ENCODE results near the gene ARRDC2.
"Not testable (repeated sequence)": the region's sequence is repeated elsewhere in the genome, so short reads cannot be mapped to it uniquely, and the experiment has no call there.

Gene ARRDC2

DNA sequence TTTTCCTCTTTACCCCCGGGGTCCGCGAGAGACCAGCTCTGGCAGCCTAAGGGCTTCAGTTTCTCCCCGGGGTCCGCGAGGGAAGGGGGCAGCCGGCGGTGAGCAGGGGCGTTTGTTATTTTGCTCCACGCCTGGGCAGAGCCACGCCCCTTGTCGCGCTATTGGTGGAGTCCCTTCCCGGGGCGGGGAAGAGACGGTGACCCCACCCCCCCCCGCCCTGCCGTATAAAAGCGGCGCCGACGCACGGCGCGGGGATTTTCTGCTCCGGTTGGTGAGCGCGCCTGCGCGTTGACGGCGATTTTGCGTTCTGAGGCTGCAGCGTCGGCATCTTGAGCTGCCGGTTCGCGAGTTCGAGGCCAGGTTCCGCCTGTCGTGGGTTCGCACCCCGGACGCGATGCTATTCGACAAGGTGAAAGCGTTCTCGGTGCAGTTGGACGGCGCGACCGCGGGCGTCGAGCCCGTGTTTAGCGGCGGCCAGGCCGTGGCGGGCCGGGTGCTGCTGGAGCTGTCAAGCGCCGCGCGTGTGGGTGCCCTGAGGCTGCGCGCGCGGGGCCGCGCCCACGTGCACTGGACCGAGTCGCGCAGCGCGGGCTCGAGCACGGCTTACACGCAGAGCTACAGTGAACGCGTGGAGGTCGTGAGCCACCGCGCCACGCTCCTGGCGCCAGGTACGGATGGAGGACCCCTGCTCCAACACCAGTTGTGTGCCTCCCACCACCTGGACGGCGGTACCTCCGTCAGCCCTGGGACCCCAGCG lies at the start of gene ARRDC2:
TSS of gene ARRDC2 (plus strand) at position 254 of the 757 bp plus-strand sequence. CDS start at position 395, 141 bp downstream.
- DNase-seq (ENCODE audit: low read depth): peak; percentile 83

DNA sequence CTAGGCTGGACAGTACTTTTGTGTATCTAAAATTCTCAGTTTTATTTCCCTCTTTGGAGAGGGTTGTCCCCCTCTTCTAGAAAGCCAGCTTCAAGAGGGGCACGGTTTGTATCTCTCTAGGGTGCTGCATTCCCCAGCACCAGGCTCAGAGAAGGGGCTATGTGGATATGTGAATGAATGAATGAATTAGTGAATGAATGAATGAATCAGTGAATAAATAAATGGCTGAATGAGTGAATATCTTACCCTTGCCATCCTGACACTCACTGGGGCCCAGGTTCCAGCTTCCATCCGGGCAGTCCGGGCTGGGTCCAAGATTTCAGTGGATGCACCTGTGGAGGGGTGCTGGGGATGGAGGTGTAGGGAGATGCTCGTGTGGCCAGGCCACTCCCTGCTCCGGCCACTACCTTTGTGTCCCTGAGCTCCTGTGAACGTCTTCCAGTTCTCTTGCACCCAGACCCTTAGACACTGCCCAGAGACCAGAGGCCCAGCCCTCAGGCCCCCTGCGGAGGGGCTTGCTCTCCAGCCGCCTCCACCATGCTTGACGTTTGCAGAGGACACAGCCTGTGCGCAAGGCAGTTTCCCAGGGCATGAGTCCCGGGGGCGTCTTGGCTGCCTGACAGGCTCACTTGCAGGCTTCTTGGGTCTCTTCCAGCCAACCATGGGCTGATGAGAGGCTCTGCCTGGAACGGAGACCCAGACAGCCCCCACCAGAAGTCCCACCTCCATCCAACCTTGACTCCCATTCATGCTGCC lies 43.9 kb upstream of the ARRDC2 start:
- DNase-seq (ENCODE audit: low read depth): no peak

DNA sequence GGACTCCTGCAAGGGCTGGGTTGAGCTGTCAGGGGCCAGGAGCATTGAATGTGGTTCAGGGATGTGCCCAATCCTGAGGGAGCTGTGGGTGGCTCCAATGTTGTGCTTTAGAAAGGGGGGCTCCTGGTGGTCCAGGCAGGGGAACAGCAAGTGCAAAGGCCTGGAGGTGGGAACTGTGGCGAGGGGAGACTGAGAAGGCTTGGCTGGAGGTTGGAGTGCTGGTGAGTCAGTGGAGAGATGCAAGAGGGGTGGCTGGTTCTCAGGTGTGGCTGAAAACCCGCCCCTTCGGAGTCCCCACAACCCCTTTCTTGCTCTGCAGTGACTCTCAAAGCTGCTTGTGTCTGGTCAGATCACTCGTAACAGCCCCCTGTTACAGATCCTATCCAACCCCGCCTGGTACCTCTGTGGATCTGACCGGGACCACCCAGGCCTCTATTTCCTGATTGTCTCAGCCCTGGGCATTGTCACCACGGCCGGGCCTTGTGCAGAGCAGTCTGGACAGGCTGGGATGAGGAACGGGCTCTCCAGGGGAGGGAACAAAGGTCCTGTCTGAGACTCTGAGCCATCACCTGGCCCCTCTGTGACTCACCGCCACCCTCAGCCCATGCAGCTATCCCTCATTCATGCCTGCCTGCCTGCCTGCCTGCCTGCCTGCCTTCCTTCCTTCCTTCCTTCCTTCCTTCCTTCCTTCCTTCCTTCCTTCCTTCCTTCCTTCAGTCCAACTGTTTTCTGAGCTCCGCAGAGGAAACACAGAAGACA lies 42.4 kb upstream of the ARRDC2 start:
- no peak for DNase-seq (ENCODE audit: low read depth)

DNA sequence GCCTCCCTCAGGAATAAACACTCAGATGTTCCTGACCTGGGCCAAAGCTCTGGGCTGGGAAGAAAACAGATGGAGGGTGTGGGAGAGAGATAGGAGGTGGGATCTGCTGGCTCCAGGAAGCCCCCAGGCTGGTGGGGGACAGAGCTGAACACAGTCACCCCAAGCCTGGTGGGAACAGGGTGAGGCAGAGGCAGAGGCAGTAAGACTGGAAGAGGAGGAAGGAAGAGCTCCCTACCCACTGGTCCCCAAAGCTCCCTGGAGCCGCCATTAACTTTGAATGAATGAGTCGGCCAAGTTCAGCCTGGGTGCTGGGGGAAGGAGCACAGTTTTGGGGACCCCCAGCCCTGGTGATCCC lies 41.9 kb upstream of the ARRDC2 start:
- no peak for DNase-seq (ENCODE audit: low read depth)

DNA sequence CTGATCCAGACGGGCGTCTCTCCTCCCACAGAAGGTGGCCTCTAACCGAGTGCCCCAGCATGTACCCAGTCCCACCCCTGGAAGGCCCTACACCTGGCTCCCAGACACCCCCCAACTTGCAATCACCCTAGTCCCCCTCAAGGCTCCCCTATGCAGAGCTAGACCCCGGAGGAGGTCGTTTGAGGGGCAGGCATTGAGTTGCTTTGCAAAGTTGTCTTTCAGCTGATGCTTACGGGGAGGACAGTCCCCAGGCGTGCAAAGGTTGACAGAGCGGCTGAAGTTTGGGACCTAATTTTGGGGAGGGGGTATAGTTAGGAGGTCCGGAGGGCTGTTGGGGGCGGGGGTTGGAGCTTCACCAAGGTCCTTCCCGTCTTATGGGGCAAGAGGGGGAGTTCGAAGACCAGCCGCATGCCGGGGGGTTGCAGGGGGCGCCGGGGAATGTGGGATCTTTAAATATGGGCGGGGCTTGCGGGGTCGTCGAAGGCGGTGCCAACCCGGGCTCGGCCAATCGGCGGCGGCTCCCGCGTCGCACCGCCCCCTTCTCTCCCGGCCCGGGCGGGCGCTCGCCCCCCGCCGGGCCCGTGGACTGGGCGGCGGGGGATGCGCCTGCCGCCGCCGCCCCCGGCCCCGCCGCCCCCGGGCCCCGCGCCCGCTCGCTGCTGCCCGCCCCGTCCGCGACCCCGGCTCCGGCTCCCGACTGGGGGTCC lies 41.3 kb upstream of the ARRDC2 start, which contains the start of gene KCNN1:
TSS of gene KCNN1 (plus strand) at position 558 of the 707 bp plus-strand sequence. CDS start 6,782 bp downstream, outside the sequence.
- DNase-seq (ENCODE audit: low read depth): no peak

DNA sequence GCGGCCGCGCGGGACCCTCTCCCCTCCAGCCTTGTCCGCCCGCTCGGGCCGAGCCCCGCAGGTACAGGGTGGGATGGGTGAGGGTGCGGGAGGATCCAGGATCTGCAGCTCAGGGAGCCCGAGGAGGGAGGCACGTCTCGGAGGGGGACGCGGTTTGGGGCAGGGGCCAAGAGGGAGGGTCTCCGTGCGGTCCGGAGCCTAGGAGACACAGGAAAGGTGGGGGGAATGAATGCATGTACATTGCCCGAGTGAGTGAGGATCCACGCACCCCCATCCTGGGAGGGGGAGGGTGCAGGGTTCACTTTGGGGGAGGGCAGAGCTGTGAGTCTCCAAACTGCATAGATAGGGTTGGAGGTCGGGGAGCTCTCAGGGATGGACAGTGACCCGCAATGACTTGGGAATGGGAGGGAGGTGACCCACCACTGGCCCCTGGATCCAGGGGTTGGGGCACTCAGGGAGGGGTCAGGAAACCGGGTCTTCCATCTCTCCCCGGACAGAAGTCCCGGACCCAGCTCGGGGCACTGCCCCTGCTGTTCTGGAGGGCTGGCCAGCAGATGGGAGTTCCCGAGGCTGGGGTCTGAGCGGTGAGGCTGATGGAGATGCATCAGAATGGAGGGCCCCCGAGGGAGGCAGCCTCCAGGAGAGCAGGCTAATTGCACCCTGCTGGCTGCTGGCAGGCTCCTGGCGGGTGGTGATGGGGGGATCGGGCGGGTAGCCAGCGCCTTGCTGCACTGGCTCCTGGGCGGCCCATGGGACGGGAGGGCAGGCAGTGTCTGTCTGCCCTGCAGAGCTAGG lies 40.5 kb upstream of the ARRDC2 start:
- no peak for DNase-seq (ENCODE audit: low read depth)

DNA sequence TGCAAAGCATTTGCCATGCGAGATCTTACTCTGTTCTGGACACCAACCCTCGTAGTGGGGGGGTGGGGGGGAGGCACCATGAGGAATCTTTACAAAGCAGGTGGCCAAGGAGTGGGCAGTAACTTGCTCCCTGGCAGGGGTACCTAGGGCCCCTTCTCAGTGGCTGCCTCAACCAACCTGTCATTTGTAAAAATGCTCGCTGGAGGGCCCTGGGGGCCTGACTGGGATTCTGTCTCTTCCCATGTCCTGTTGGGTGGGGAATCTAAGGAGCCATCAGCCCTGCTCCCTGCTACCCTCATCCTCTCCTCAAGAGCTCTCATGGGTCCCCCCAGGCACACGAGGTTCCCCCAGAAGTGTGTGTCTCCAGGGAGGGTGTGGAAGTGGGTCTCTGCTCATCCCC lies 39.6 kb upstream of the ARRDC2 start:
- DNase-seq (ENCODE audit: low read depth): no peak

DNA sequence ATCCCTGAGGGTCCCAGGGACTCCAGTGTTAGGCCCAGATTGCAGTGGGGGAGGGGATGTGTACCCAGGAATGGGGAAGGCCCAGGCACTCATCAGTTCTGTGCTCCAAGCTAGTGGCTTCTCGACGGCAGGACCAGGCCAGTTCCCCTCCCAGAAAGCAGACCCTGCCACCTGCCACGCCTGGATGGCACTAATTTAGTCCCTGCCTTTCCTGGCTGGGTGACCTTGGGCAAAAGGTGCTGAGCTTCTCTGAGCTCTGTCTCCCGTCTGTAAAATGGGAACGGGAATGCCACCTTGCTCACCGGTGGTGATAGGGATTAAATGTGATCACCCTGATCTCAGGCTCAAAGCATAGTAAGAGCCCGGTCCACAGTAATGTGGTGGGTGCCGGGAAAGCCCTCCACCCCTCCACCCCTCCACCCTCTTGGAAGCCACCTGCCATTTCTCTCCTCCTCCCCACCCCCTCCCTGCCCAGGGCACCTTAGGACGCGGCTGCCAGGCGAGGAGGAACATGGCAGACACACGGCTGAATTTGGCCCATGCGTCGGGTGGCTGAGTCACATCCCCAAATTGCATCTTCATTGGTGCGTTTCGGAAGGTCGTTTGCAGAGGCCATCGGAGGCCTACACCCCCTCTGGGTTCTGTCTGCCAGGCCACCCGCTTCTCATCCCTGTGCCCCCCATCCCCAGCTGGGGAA lies 38.7 kb upstream of the ARRDC2 start:
- no peak for DNase-seq (ENCODE audit: low read depth)

DNA sequence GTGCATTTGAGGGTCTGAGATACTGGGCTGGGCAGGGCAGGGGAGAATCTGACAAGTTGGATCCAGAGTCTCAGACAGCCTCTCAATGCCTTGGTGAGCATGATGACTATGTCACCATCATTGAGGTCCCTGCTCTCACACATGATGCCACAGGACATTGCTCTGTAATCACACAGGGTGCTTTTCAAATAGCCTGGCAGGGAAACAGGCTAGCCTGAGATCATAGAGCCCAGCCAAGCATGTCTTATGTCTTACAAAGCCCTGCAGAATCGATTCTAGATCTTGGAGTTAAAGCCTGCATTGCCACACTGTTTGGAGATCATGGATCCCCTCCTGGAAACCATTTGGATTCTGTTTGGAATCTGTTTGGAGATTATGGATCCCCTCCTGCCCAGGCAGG lies 35.7 kb upstream of the ARRDC2 start:
- no peak for DNase-seq (ENCODE audit: low read depth)

DNA sequence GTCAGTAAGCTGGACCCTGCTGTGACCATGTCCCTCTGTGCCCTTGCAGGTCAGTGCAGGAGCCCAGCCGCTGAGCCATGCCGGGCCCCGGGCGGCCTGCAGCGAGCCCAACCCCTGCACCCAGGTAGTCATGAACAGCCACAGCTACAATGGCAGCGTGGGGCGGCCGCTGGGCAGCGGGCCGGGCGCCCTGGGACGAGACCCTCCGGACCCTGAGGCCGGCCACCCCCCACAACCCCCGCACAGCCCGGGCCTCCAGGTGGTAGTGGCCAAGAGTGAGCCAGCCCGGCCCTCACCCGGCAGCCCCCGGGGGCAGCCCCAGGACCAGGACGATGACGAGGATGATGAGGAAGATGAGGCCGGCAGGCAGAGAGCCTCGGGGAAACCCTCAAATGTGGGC lies 34.2 kb upstream of the ARRDC2 start:
- no peak for DNase-seq (ENCODE audit: low read depth)

DNA sequence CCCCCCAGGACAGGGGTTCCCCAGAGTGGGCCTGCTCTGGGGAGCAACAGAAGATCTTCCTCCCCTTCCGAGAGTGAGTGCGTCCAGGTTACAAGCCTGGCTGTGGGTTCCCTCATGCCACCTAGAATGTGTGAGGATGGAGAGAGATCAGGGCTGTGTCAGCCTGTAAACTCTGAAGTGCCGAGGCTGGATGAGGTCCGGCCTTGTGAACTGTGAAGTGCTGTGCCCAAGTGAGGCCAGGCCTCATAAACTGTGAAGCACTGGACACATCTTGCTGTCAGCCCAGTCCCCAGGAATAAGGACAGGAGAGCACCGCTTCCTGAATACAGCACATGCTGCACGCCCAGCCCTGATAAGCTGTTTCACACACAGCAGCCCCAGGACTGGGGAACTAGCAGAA lies 33.4 kb upstream of the ARRDC2 start:
- no peak for DNase-seq (ENCODE audit: low read depth)

DNA sequence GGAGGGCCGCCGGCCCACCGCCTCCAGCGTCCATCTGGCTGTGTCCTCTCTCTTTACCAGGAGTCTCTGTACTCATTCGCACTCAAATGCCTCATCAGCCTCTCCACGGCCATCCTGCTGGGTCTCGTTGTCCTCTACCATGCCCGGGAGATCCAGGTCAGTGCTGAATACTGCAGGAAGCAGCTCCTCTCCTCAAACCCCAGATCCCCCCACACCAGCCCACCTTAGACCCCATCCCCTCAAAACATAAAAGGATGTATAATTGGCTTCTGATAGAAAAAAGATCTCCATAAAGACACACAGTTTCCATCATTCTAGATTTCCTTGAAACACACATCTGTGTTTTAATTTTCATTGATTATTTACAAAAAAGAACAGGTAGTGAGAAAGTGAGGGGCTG lies 32.9 kb upstream of the ARRDC2 start:
- DNase-seq (ENCODE audit: low read depth): no peak

DNA sequence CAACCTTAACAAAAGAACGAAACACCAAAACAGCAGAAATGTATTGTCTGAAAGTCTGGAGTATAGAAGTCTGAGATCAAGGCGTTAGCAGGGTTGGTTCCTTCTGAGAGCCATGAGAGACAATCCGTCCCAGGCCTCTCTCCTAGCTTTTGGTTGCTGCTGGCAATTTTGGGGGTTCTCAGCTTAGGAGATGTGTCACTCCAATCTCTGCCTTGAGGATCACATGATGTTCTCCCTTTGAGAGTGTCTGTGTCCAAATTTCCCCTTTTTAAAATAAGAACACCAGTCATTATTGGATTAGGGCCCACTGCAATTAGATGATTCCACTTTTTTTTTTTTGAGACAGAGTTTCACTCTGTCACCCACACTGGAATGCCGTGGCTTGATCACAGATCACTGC lies 30.9 kb upstream of the ARRDC2 start:
- no peak for DNase-seq (ENCODE audit: low read depth)

DNA sequence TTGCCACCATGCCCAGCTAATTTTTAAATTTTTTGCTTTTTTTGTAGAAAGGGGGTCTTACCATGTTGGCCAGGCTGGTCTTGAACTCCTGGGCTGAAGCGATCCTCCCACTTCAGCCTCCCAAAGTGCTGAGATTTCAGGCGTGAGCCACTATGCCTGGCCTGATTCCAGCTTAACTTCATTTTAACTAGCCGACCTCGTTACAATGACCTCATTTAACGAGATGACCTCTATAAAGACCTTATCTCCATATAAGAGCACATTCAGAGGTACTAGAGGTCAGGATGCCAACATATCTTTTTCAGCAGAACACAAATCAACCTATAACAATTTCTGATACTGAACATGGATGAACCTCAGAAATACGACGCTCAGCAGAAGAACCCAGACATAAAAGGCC lies 30.5 kb upstream of the ARRDC2 start:
- DNase-seq (ENCODE audit: low read depth): no peak

DNA sequence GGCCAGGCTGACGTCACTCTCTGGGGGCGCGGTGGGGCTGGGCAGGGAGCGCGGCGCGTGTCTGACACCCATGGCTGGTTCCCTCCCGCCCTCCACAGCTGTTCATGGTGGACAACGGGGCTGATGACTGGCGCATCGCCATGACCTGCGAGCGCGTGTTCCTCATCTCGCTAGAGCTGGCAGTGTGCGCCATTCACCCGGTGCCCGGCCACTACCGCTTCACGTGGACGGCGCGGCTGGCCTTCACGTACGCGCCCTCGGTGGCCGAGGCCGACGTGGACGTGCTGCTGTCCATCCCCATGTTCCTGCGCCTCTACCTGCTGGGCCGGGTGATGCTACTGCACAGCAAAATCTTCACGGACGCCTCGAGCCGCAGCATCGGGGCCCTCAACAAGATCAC lies 26.4 kb upstream of the ARRDC2 start:
- no peak for DNase-seq (ENCODE audit: low read depth)

DNA sequence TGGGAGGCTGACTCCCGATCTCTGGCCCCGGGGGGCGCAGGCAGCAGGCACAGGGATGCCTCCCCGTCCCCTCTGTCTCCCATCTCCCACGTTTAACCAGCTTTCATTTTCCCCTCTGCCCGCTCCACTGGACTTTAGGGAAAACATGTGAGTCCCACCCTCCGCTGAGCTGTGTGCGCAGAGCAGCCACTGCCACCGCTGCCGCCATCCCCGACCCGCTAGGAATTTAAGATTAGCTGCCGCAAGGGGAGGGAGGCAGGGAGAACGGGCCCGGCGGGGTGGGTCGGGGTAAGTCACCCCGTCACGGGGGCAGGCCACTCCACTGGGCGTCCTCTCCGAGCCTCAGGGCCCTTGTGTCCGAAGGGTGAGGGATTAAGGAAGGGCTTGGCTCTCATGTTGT lies 25.5 kb upstream of the ARRDC2 start:
- DNase-seq (ENCODE audit: low read depth): no peak

DNA sequence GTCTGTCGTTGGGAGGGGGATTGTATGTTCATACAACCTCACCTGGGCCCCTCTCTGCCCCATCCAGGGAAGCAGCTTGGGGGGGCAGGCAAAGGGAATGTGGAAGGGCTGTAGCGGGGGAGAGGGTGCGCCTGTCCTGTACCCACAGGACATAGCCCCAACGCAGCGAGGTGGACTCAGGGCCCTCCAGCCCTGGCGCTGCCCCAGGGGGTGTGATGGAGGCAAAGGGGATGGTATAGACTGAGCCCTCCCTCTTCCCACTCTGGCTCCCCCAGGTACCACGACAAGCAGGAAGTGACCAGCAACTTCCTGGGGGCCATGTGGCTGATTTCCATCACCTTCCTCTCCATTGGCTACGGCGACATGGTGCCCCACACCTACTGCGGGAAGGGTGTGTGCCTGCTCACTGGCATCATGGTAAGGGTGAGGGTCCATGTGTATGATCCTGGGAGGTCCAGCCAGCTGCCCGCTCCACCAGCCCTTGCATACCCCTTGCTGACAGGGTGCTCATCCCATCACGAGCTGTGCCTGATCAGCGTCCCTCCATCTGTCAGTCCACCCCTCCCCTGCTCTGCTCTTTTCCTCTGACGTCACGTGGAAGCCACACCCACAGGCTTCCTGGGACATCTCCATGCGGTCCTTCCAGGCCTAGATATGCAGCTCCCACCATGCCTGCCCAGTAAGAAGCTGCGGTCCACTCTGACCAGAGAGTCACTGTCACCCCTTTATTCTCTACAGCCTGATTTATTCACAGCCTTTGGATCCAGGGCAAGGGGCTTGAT lies 22.7 kb upstream of the ARRDC2 start:
- DNase-seq (ENCODE audit: low read depth): no peak

DNA sequence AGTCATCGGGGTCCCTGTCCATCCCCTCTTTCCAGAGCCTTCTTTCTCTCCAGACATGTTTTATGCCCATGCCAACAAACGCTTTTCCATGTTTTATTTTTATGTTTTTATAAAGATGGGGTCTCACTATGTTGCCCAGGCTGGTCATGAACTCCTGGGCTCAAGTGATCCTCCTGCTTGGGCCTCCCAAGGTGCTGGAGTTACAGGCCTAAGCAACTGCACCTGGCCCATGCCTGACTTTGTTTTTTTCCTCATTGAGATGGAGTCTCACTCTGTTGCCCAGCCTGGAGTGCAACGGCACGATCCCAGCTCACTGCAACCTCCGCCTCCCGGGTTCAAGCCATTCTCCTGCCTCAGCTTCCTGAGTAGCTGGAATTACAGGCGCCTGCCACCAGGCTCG lies 21.4 kb upstream of the ARRDC2 start:
- DNase-seq (ENCODE audit: low read depth): not testable (repeated sequence)

DNA sequence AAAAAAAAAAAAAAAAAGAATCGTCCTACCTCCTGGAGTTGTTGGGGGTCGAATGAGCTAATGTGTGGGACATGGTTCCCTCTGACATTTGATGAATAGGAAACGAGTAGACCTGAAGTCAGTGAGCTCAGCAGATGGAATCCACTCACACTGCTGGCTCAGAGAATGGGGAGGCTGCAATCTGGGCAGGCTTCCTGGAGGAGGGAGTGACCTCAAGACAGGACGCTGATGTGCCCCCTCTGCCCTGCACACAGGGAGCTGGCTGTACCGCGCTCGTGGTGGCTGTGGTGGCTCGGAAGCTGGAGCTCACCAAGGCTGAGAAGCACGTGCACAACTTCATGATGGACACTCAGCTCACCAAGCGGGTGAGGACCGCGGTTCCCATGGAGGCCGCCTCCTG lies 19.8 kb upstream of the ARRDC2 start:
- DNase-seq (ENCODE audit: low read depth): no peak

Data from activated T-helper 1 cell treated with Interleukin-2 at 50 U/mL for 16 hours (primary cell).